Stimulated activated CD4-positive, alpha-beta T cell treated with anti-CD3 and anti-CD28 coated beads, Interleukin-2, amount 100 ng/mL, for 48 hours (primary cell): Measurements from ENCODE around the gene CDH6.

ENCODE experiments used
- DNase-seq, 2 donors: peaks; one replicate each; pipeline ENCODE4 v3.0.0-alpha.2; 2020

CDH6 gene

GRCh38 chr5:31204958-31205357 lies 11.5 kb downstream of the CDH6 start:
- DNase-seq: no peak

- no peak for DNase-seq
These were observed 14.6 kb downstream of the CDH6 start for GRCh38 chr5:31208043-31208442.

GRCh38 chr5:31209334-31209733 lies 15.8 kb downstream of the CDH6 start:
- DNase-seq: no peak

GRCh38 chr5:31211098-31211497 lies 17.6 kb downstream of the CDH6 start:
- DNase-seq: no peak

GRCh38 chr5:31213257-31213656 lies 19.8 kb downstream of the CDH6 start:
- no peak for DNase-seq

GRCh38 chr5:31213705-31214121 lies 20.2 kb downstream of the CDH6 start:
- DNase-seq: no peak

- DNase-seq: no peak
These were observed 20.7 kb downstream of the CDH6 start for GRCh38 chr5:31214229-31214628.

- DNase-seq: no peak
These were observed 21.8 kb downstream of the CDH6 start for GRCh38 chr5:31215236-31215635.

GRCh38 chr5:31217446-31217845 lies 24.0 kb downstream of the CDH6 start:
- DNase-seq: no peak

GRCh38 chr5:31218978-31219377 lies 25.5 kb downstream of the CDH6 start:
- DNase-seq: no peak

GRCh38 chr5:31221001-31221400 lies 27.5 kb downstream of the CDH6 start:
- DNase-seq: no peak

- DNase-seq: no peak
These were observed 31.6 kb downstream of the CDH6 start for GRCh38 chr5:31225118-31225517.

- DNase-seq: no peak
These were observed 32.1 kb downstream of the CDH6 start for GRCh38 chr5:31225613-31226012.

GRCh38 chr5:31226651-31227050 lies 33.2 kb downstream of the CDH6 start:
- DNase-seq: no peak

- no peak for DNase-seq
These were observed 35.8 kb downstream of the CDH6 start for GRCh38 chr5:31229266-31229665.

GRCh38 chr5:31231177-31231838 lies 37.8 kb downstream of the CDH6 start:
- no peak for DNase-seq

- DNase-seq: no peak
These were observed 38.9 kb downstream of the CDH6 start for GRCh38 chr5:31232273-31232888.

- no peak for DNase-seq
These were observed 41.9 kb downstream of the CDH6 start for GRCh38 chr5:31235381-31235780.

- DNase-seq: no peak
These were observed 42.9 kb downstream of the CDH6 start for GRCh38 chr5:31236339-31236738.

GRCh38 chr5:31237174-31237573 lies 43.7 kb downstream of the CDH6 start:
- DNase-seq: no peak

- no peak for DNase-seq
These were observed 45.0 kb downstream of the CDH6 start for GRCh38 chr5:31238497-31238896.

- no peak for DNase-seq
These were observed 51.4 kb downstream of the CDH6 start for GRCh38 chr5:31244921-31245320.

- no peak for DNase-seq
These were observed 53.9 kb downstream of the CDH6 start for GRCh38 chr5:31247381-31247780.

- no peak for DNase-seq
These were observed 56.7 kb downstream of the CDH6 start for GRCh38 chr5:31250201-31250600.

GRCh38 chr5:31251032-31251431 lies 57.5 kb downstream of the CDH6 start:
- DNase-seq: no peak
